Measurements from ENCODE around the gene CEP57.
A peak's percentile ranks its signal among the peaks of the same experiment; 100 is the strongest.
"Not testable (repeated sequence)": the region's sequence is repeated elsewhere in the genome, so short reads cannot be mapped to it uniquely, and the experiment has no call there.

Gene CEP57

GRCh38 chr11:95799546-95799945, 9.2 kb downstream of the CEP57 start:
- no peak for DNase-seq

DNA sequence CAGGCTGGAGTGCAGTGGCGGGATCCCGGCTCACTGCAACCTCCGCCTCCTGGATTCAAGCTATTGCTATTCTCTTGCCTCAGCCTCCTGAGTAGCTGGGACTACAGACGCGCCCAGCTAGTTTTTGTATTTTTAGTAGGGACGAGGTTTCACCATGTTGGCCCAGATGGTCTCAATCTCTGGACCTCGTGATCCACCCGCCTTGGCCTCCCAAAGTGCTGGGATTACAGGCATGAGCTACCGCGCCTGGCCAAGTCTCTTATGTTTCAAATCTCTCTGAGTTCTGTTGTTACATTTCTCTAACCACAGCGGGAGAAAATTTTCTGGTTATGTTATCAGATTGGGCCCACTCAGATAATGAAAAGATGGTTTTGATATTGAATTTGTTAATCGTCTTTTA, 10.1 kb downstream of the CEP57 start:
- no peak for DNase-seq

DNA sequence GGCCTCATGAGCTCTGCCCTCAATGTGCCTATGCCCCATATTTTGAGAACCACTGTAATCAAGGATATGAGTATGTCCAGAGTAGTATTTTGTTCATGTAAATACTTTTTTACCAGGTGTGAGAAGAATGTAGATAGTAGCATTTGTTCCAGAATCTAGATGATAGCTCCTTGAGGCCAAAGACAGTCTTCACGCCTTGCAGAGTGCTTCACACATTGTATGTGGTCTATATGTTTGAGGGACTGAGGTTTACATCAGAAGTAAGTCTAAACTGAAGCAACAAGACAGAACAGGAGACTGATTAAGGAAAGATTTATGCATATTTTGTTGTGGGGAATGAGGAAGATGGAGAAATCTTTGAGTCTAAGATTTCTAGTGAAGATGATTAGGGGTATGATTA, 12.5 kb downstream of the CEP57 start:
- DNase-seq = no peak

DNA sequence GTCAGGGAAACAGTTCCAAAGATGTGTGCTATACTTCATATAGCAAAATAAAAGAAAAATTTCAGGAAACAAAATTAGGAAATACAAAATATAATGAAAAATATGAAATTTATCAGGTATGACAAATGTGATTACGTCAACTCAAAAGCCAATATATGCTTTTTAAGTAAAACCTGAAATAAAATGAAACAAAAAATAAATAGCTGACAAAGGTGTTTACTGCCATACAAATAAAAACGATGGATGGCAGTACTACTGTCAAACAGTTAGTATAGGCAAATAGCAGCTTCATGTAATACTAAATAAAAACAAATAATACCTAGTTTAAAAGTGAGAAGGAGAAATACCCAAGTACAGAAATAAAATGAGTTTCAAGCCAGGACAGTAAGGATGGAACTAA, 13.7 kb downstream of the CEP57 start:
- no peak for DNase-seq

- DNase-seq = no peak
These were observed 15.6 kb downstream of the CEP57 start for GRCh38 chr11:95805869-95806268.

GRCh38 chr11:95806464-95806863, 16.2 kb downstream of the CEP57 start:
- not testable (repeated sequence) for DNase-seq

- DNase-seq = not testable (repeated sequence)
These were observed 20.8 kb downstream of the CEP57 start for GRCh38 chr11:95811052-95811451.

GRCh38 chr11:95816037-95816436, 25.7 kb downstream of the CEP57 start:
- DNase-seq = no peak

GRCh38 chr11:95821640-95822039, 31.3 kb downstream of the CEP57 start:
- no peak for DNase-seq

GRCh38 chr11:95827696-95828095, 37.4 kb downstream of the CEP57 start:
- no peak for DNase-seq

GRCh38 chr11:95829580-95830259, 39.4 kb downstream of the CEP57 start:
- no peak for DNase-seq

GRCh38 chr11:95831198-95831883, 41.0 kb downstream of the CEP57 start:
- no peak for DNase-seq

DNA sequence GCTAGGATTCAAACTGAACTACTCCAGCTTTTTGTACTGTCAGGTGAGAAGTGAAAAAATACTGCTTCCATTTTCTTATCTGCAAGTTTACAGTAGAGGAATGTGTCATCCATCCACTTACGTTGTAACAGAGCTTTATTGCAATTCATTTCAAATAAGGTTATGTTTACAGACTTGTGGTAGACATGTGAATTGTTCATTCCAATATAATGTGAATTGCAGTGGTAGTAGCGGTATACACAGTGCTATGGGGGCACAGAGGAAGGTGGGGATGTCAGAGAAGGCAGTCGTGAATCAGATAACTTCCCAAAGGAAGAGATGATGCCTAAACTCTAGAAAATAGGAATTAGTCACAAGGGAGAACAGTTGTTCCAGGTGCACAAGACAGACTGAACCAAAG, 42.5 kb downstream of the CEP57 start:
- no peak for DNase-seq

GRCh38 chr11:95833378-95833777, 43.1 kb downstream of the CEP57 start:
- DNase-seq = no peak

- no peak for DNase-seq
These were observed 45.1 kb downstream of the CEP57 start for GRCh38 chr11:95835351-95835750.

GRCh38 chr11:95835768-95836488, 45.6 kb downstream of the CEP57 start:
- peak; percentile 84 for DNase-seq

- no peak for DNase-seq
These were observed 54.9 kb downstream of the CEP57 start for GRCh38 chr11:95845167-95845566.

- peak; percentile 44 for DNase-seq
These were observed 59.0 kb downstream of the CEP57 start for GRCh38 chr11:95849087-95849825.

DNA sequence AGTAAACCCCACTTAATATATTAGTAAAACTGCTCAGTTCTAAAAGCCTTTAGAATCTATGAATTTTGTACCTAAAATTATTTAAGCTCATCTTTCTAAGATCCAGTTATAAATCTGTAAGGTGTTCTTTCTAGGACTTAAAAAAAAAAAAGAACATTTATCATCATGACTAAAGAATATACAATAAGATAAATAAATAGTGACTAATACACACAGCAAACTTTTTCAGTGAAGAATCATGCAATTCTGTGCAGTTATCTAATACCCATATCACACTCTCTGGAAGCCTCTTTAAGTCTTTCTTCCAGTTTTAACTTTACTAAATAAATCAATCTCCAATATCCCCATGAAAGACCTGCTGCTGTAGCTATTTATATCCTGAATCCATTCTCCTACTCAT, 59.8 kb downstream of the CEP57 start:
- DNase-seq = no peak

DNA sequence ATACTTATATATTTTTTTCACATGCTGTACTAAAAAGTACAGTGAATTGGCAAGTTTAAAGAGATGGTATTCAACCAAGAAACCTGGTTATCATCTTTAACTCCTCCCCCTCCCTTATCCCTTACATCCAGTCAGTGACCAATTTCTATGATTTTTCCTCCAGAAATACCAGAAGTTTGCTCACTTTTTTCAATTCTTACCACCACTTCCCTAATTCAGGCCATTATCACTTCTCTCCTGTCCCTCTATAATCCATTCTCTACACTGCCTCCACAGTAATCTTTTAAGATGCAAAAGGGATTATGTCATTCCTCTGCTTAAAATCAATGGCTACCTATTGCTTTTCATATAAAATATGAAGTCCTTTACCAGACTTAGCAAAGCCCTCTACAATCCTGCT, 62.8 kb downstream of the CEP57 start:
- DNase-seq = no peak

- DNase-seq = no peak
These were observed 63.6 kb downstream of the CEP57 start for GRCh38 chr11:95853862-95854261.

GRCh38 chr11:95854362-95854761, 64.1 kb downstream of the CEP57 start:
- not testable (repeated sequence) for DNase-seq

DNA sequence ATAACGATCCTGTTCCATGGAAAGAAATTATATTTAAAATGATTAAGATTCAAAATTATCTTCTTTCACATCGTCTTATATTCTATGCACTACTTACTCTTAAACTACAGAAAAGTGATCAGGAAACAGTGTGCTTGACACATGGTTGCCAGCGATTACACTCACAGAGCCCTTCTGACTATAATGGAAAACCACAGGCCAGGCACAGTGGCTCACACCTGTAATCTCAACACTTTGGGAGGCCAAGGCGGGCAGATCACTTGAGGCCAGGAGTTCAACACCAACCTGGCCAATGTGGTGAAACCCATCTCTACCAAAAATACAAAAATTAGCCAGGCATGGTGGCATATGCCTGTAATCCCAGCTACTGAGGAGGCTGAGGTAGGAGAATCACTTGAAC, 69.7 kb downstream of the CEP57 start:
- DNase-seq = not testable (repeated sequence)
